Measurements from ENCODE around the gene THBD. TPM values are rescaled to one million over a fixed set of nuclear protein-coding genes. Genes with fewer than 3 reads are reported as not detected.

Gene THBD
- total RNA-seq, 4 donors from 2014 or later: 40.6 to 205 (median 113) TPM

DNA sequence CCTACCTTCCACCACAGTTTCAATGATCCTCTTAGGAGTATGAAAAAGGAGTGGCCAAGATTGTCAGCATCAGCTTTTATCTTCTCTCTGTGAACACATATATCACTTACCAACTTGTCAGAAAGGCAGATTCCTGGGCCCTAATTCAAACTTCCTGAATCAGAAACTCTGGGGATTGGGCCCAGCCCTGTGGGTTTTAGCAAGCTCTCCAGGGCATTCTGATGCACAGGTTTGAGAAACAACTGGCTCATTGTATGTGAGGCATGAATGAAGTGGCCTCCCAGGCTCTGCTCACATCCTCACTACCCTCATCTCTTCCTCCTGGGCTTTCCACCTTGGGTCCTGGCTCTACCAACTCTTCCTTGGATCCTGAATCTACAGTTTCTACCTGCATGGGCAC, 13.2 kb upstream of the THBD start:
- ATAC-seq (ENCODE audit: low FRiP score): peak; percentile 19
- DNase-seq (ENCODE audit: low spot score): no peak
- TF ChIP-seq, protein P1, sequence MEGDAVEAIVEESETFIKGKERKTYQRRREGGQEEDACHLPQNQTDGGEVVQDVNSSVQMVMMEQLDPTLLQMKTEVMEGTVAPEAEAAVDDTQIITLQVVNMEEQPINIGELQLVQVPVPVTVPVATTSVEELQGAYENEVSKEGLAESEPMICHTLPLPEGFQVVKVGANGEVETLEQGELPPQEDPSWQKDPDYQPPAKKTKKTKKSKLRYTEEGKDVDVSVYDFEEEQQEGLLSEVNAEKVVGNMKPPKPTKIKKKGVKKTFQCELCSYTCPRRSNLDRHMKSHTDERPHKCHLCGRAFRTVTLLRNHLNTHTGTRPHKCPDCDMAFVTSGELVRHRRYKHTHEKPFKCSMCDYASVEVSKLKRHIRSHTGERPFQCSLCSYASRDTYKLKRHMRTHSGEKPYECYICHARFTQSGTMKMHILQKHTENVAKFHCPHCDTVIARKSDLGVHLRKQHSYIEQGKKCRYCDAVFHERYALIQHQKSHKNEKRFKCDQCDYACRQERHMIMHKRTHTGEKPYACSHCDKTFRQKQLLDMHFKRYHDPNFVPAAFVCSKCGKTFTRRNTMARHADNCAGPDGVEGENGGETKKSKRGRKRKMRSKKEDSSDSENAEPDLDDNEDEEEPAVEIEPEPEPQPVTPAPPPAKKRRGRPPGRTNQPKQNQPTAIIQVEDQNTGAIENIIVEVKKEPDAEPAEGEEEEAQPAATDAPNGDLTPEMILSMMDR (IDR thresholded peaks at IDR 0.05): no peak

DNA sequence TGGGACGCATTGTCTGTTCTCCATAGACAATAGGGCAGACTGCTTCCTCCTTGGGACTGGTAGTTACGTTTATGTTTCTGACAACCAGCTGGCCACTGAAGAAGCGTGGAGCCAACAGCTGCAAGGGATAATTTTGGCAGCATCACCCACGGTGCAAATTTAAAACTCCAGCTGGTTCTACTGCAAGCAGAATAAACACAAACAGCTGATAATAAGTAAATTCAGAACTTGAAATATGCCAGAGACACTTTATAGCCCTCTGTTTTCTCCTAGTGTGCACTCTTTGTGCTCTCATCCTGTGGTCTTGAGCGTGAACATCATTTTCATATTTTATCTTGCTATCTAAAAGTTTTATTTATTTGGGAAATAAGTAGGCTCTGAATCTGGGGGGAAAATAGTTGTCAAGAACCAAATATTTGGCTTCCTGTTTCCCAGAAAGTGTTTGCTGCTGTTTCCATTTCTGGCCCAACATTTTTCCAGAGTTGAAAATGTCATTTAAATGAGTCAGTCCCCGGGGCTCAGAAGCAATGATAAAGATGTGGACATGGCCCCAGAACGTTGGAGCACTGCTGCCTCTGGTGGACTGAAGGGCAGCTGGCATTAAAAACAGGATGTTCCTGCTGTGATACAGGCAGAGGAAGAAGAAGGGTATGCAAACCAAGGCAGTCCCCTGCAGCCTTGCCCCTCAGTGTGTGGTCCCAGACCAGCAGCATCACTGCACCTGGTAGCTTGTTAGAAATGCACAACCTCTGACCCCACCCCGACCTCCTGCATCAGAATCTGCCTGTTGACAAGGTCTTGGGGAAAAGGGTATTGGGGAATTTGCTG, 12.5 kb upstream of the THBD start:
- no peak for DNase-seq (ENCODE audit: low spot score)
- TF ChIP-seq, protein P1 (IDR thresholded peaks at IDR 0.05): no peak
- peak; percentile 76 for ATAC-seq (ENCODE audit: low FRiP score)

DNA sequence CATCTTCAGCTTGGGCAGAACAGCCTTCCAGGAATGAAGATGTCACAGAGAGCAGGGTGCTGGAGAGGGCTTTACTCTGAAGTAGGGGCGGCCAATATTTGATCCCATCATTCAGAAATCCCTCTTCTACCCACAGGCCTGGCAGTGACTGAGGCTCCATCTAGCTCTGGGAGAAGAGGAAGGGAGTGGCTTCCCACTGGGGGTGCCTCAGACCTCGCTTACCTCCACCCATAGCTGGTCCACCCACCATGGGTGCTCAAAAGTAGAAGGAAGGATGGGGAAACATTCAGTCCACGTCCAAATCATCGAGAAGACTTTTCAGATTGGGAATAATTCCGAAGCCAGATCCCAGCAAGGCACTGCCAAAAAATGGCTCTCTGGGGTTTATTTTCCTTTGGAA, 11.8 kb upstream of the THBD start:
- DNase-seq (ENCODE audit: low spot score): no peak
- no peak for ATAC-seq (ENCODE audit: low FRiP score)
- TF ChIP-seq, protein P1 (IDR thresholded peaks at IDR 0.05): no peak

DNA sequence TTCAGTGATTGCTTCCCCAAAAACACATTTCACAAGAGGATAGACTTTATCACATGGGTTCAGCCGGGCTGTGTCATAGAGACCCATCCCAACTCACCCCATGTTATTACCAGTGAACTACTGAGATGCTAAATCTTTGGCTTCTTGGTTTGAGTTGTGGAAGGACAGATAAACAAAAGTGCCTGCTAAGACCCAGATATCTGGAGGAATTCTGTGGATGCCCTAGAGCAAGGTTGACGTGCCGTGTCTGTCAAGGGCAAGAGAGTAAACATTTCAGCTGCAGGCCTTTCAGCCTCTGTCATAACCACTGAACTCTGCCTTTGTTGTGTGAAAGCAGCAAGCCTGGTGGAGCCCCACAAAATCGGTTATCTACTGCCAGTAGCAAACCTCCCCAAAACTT, 11.2 kb upstream of the THBD start:
- TF ChIP-seq, protein P1 (IDR thresholded peaks at IDR 0.05): no peak
- DNase-seq (ENCODE audit: low spot score): no peak
- no peak for ATAC-seq (ENCODE audit: low FRiP score)

DNA sequence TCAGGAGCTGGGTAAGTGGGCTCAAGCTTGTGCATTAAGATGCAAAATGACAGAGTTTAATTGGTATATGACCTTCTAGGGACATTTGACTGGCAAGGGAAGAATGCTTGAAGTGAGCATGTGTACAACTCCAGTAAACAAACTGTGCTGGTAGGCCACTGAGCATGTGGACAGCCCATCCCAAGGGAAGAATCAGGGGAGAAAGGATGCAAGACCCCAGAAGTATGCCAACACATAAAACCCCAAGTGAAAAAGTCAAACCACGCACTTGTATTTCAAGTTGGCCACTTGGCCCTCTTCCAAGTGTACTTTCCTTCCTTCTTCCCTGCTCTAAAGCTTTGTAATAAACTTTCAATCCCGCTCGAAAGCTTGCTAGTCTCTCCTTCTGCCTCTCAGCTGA, 10.4 kb upstream of the THBD start:
- no peak for DNase-seq (ENCODE audit: low spot score)
- TF ChIP-seq, protein P1 (IDR thresholded peaks at IDR 0.05): no peak
- ATAC-seq (ENCODE audit: low FRiP score): no peak

DNA sequence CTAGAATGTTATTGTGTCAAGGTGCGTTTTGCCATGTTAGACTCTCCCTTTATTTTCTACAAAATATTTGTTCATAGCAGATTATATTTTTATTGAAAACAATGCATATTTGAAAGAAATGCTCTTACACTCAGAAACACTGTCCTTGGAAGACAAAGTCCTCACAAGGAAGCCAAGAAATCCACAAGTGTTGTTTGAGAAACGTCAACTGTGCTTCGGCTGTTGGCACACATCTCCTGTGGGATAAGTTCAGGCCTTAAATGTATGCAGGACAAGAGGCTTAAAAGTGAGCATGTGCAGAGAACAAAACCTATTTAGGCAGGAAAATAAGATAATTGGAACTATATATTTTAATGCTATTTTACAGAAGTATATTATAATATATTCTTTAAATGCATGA, 9.5 kb upstream of the THBD start:
- ATAC-seq (ENCODE audit: low FRiP score): no peak
- TF ChIP-seq, protein P1 (IDR thresholded peaks at IDR 0.05): no peak
- DNase-seq (ENCODE audit: low spot score): no peak

DNA sequence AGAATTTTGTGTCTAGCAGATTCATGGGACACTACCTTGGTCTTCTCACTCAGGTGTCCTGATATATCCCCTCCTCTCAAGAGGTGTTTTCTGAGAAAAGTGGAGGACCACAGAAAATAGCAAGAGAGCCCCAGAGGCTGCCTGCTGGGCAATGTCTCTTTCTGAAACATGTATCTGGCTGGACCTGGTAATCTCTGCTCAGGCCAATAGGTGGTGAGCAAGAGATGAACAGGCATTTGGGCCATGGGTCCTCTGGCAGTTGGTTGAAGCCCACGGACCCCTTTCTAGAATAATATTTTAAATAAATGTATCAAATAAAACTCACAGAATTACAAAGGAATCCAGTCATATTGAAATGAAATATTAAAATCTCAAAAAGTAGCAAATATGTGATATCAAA, 8.8 kb upstream of the THBD start:
- DNase-seq (ENCODE audit: low spot score) (no peak), ATAC-seq (ENCODE audit: low FRiP score) (no peak)
- TF ChIP-seq, protein P1 (IDR thresholded peaks at IDR 0.05): no peak

Measured in omental fat pad (tissue), 4 donors.